Endothelial cell of umbilical vein (primary cell): Measurements from ENCODE around the gene GRIN3B. TPM values are rescaled to one million over a fixed set of nuclear protein-coding genes. Genes with fewer than 3 reads are reported as not detected.

Source experiments
- BruUV-seq: library from RNA; stranded (reverse); fragments of 400-500 nt; replicated peaks from 2 replicates; lab custom pipeline; 2021; lab: Mats Ljungman, UMichigan
- CTCF ChIA-PET: fragments of 300-600, 350-600 bp; sonication (Branson Sonifier 250); formaldehyde crosslinking; loops from one replicate; lab custom pipeline; 2021; ENCODE audit warnings: antibody characterized with exemption, inconsistent platforms; lab: Charles Lee
- POLR2A ChIA-PET: fragments of 300-600, 350-600 bp; sonication (Branson Sonifier 250); formaldehyde crosslinking; loops from one replicate; lab custom pipeline; 2021; ENCODE audit warnings: antibody characterized with exemption, inconsistent platforms; lab: Charles Lee
- DNase-seq: peaks from one replicate; pipeline ENCODE4 v3.0.0-alpha.2; 2011; ENCODE audit warnings: low read depth, low spot score
- FAIRE-seq: peaks from 2 replicates; lab custom pipeline; 2011; peaks lifted over from hg19 to GRCh38; lab: Jason Lieb, UNC
- H2AFZ ChIP-seq: 2 replicates; pipeline ENCODE4 v1.6.0; 2012; ENCODE audit warnings: low read depth, low read length, control low read depth, inconsistent platforms
- H3K27ac ChIP-seq: 2 replicates; pipeline ENCODE4 v1.5.1; 2011; ENCODE audit warnings: low read depth, mild to moderate bottlenecking, control low read depth, low read length, moderate library complexity; ENCODE audit not compliant: insufficient read depth
- H3K27me3 ChIP-seq, 2 experiments: 2 replicates each; pipeline versions ENCODE4 v1.6.0 to v1.6.1; 2011; ENCODE audit warnings: low read length in 2 of 2, mixed read lengths in 1 of 2; ENCODE audit not compliant: control insufficient read depth in 2 of 2, insufficient read depth in 2 of 2
- H3K36me3 ChIP-seq, 2 experiments: 2 replicates in 1 of 2; 3 replicates in 1 of 2; pipeline ENCODE4 v1.5.1; 2011; ENCODE audit warnings: low read length in 2 of 2, mild to moderate bottlenecking in 1 of 2, moderate library complexity in 1 of 2; ENCODE audit not compliant: control insufficient read depth in 2 of 2, insufficient read depth in 2 of 2; ENCODE audit errors: extremely low read depth in 1 of 2
- H3K4me1 ChIP-seq: 3 replicates; pipeline ENCODE4 v1.5.1; 2011; ENCODE audit warnings: mild to moderate bottlenecking, low read length; ENCODE audit not compliant: control insufficient read depth, insufficient read depth; ENCODE audit errors: extremely low read depth
- H3K4me2 ChIP-seq: 2 replicates; pipeline ENCODE4 v1.6.1; 2011; ENCODE audit warnings: low read length, control low read depth, mixed read lengths; ENCODE audit not compliant: insufficient read depth
- H3K4me3 ChIP-seq, 3 experiments: fragments of 200-600 bp in 1 of 3; sonication (generic), shearing (Covaris generic) in 1 of 3; replicated peaks in 1 of 3; 2 replicates each; pipeline ENCODE4 v1.5.1; 2011 to 2016; ENCODE audit warnings: control low read depth in 3 of 3, low read length in 3 of 3, mild to moderate bottlenecking in 2 of 3, inconsistent platforms in 1 of 3, low read depth in 1 of 3, moderate library complexity in 1 of 3; ENCODE audit not compliant: insufficient read depth in 1 of 3
- H3K79me2 ChIP-seq: 2 replicates; pipeline ENCODE4 v1.6.0; 2012; ENCODE audit warnings: low read length, inconsistent platforms; ENCODE audit not compliant: control insufficient read depth, insufficient read depth
- H3K9ac ChIP-seq: replicated peaks from 2 replicates; pipeline ENCODE3; 2011; ENCODE audit warnings: low read length, control low read depth; ENCODE audit not compliant: insufficient read depth; ENCODE audit errors: extremely low read depth
- H3K9me1 ChIP-seq: replicated peaks from 3 replicates; pipeline ENCODE4 v1.6.0; 2011; ENCODE audit warnings: mild to moderate bottlenecking, low read length; ENCODE audit not compliant: control insufficient read depth, insufficient read depth; ENCODE audit errors: extremely low read depth
- H3K9me3 ChIP-seq: replicated peaks from 2 replicates; pipeline ENCODE4 v1.5.1; 2012; ENCODE audit warnings: low read length, inconsistent platforms; ENCODE audit not compliant: control insufficient read depth, insufficient read depth
- H4K20me1 ChIP-seq: replicated peaks from 2 replicates; pipeline ENCODE3; 2011; ENCODE audit warnings: mild to moderate bottlenecking, low read length; ENCODE audit not compliant: control insufficient read depth, insufficient read depth; ENCODE audit errors: extremely low read depth
- EZH2 ChIP-seq: IDR thresholded peaks from 2 replicates; pipeline ENCODE4 v1.6.1; 2012; ENCODE audit warnings: borderline replicate concordance, low read depth, mild to moderate bottlenecking, moderate library complexity, low read length, inconsistent platforms; ENCODE audit not compliant: severe bottlenecking
- FOS ChIP-seq: IDR thresholded peaks from 2 replicates; pipeline ENCODE4 v1.6.1; 2011; ENCODE audit warnings: mild to moderate bottlenecking, low read length, moderate library complexity, borderline replicate concordance; ENCODE audit not compliant: insufficient read depth
- GATA2 ChIP-seq: IDR thresholded peaks from 2 replicates; pipeline ENCODE4 v1.7.0; 2011; ENCODE audit warnings: low read depth, mild to moderate bottlenecking, moderate library complexity, mixed read lengths, low read length; ENCODE audit not compliant: insufficient read length, insufficient read depth
- JUN ChIP-seq: IDR thresholded peaks from 2 replicates; pipeline ENCODE4 v1.6.1; 2011; ENCODE audit warnings: borderline replicate concordance, low read depth; ENCODE audit not compliant: insufficient read length, insufficient read depth
- MYC ChIP-seq: IDR thresholded peaks from one replicate; pipeline ENCODE4 v1.6.1; 2011; ENCODE audit warnings: mild to moderate bottlenecking, low read depth, low read length
- POLR2A ChIP-seq: IDR thresholded peaks from 2 replicates; pipeline ENCODE4 v1.6.1; 2012; ENCODE audit warnings: low read depth, mild to moderate bottlenecking, control low read depth, low read length
- POLR2AphosphoS5 ChIP-seq: IDR thresholded peaks from 2 replicates; pipeline ENCODE4 v1.6.1; 2012; ENCODE audit warnings: low read depth, mild to moderate bottlenecking, control low read depth, low read length, moderate library complexity; ENCODE audit not compliant: insufficient read depth
- dilution Hi-C: fragments of 300-500 bp; cut with MboI; formaldehyde crosslinking; loops from one replicate; pipeline ENCODE4 v1.15.0; 2019; ENCODE audit warnings: low sequenced_read_pairs; ENCODE audit not compliant: extremely low pct_ligation_motif_present
- intact Hi-C: fragments of 100-400 bp; cut with micrococcal nuclease; formaldehyde crosslinking; loops from one replicate; pipeline ENCODE4 v1.10.0; 2022
- polyA plus RNA-seq, 4 experiments: library from polyadenylated mRNA; depleted of rRNA in 3 of 4; stranded (reverse) in 3 of 4; unstranded in 1 of 4; fragments of >200 nt; gene quantifications; 2 replicates each; pipeline versions ENCODE4 v1.2.1 to v1.2.3, GENCODE V29; 2011 to 2012; ENCODE audit warnings: missing spikeins in 1 of 4
- total RNA-seq: library from RNA; stranded (reverse); gene quantifications from 2 replicates; pipeline ENCODE4 v1.2.3, GENCODE V29; 2021
- TF ChIP-seq, protein P1 (sequence below), 2 donors: IDR thresholded peaks; 1 replicate in 1 of 2; 2 replicates in 1 of 2; pipeline ENCODE4 v1.5.1; 2011; ENCODE audit warnings: low read length in 2 of 2, mild to moderate bottlenecking in 2 of 2, moderate library complexity in 2 of 2, control low read depth in 1 of 2, inconsistent platforms in 1 of 2, low read depth in 1 of 2; ENCODE audit not compliant: insufficient read depth in 1 of 2; ENCODE audit errors: extremely low read depth in 1 of 2
- TF ChIP-seq, protein P2 (sequence below): IDR thresholded peaks from 2 replicates; pipeline ENCODE4 v1.6.1; 2011; ENCODE audit not compliant: insufficient read depth, insufficient read length

Gene GRIN3B
- total and polyA plus RNA-seq, 2 donors (not counting 3 experiments of a cell fraction or from before 2014, with no cell fraction given): 0.43 to 0.82 TPM

DNA sequence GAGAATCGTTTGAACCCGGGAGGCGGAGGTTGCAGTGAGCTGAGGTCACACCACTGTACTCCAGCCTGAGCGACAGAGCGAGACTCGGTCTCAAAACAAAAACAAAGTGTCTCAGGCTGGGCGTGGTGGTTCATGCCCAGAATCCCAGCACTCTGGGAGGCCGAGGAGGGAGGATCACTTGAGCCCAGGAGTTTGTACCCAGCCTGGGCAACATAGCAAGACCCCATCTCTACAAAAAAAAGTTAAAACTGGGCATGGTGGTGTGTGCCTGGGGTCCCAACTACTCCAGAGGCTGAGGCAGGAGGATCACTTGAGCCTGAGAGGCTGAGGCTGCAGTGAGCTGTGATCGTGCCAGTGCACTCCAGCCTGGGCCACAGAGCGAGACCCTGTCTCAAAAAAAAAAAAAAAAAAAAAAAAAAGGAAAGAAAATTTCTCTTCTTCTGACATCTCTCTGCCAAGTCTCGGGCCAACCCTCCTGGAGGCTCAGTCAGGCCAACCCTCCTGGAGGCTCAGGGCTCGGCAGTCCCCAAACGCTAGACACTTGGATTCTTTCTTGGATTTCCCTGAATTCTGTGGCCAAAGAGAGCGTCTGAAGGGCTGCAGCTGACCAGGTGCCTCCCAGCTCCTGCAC is 48.1 kb upstream of the GRIN3B start:
- no TSS peak for BruUV-seq
- H3K27ac ChIP-seq: no peak overlapping the region
- H3K27me3 ChIP-seq: no peaks in the 10 kb centered on the region
- POLR2A ChIA-PET: no interaction called here
- dilution Hi-C loops (no loop called here), intact Hi-C loops (no loop called here)
- no peak overlapping the region for H3K4me3 ChIP-seq
- no peak overlapping the region for H3K9ac ChIP-seq
- FAIRE-seq (no peak), DNase-seq (no peak)
- CTCF ChIA-PET: interaction anchor here (1.5 kb wide), 1 partner anchor 49 kb away, joined by 3 read pairs; no protein-coding TSS in a partner anchor
- H3K36me3 ChIP-seq: no peaks in the 10 kb centered on the region
- H3K9me3 ChIP-seq: no peaks in the 10 kb centered on the region
- H4K20me1 ChIP-seq: no peaks in the 10 kb centered on the region
- no peak overlapping the region for H2AFZ ChIP-seq
- H3K79me2 ChIP-seq: no peaks in the 10 kb centered on the region
- peaks cover 4% of the 10 kb centered on the region for H3K4me1 ChIP-seq
- TF ChIP-seq POLR2A (no peak), GATA2 (no peak), POLR2AphosphoS5 (no peak), FOS (no peak), MYC (no peak), JUN (no peak), EZH2 (no peak)
- TF ChIP-seq, protein P1, sequence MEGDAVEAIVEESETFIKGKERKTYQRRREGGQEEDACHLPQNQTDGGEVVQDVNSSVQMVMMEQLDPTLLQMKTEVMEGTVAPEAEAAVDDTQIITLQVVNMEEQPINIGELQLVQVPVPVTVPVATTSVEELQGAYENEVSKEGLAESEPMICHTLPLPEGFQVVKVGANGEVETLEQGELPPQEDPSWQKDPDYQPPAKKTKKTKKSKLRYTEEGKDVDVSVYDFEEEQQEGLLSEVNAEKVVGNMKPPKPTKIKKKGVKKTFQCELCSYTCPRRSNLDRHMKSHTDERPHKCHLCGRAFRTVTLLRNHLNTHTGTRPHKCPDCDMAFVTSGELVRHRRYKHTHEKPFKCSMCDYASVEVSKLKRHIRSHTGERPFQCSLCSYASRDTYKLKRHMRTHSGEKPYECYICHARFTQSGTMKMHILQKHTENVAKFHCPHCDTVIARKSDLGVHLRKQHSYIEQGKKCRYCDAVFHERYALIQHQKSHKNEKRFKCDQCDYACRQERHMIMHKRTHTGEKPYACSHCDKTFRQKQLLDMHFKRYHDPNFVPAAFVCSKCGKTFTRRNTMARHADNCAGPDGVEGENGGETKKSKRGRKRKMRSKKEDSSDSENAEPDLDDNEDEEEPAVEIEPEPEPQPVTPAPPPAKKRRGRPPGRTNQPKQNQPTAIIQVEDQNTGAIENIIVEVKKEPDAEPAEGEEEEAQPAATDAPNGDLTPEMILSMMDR (IDR thresholded peaks at IDR 0.05; ENCODE audit: extremely low read depth in 1 of 2, insufficient read depth in 1 of 2, low read depth in 1 of 2, low read length in 2 of 2): no peak
- TF ChIP-seq, protein P2, sequence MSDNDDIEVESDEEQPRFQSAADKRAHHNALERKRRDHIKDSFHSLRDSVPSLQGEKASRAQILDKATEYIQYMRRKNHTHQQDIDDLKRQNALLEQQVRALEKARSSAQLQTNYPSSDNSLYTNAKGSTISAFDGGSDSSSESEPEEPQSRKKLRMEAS: no peak
- H3K9me1 ChIP-seq: no peaks in the 10 kb centered on the region
- H3K4me2 ChIP-seq: no peak overlapping the region
